Measurements from ENCODE around the gene FOXE3.
"Not testable (repeated sequence)": the region's sequence is repeated elsewhere in the genome, so short reads cannot be mapped to it uniquely, and the experiment has no call there.

DNA sequence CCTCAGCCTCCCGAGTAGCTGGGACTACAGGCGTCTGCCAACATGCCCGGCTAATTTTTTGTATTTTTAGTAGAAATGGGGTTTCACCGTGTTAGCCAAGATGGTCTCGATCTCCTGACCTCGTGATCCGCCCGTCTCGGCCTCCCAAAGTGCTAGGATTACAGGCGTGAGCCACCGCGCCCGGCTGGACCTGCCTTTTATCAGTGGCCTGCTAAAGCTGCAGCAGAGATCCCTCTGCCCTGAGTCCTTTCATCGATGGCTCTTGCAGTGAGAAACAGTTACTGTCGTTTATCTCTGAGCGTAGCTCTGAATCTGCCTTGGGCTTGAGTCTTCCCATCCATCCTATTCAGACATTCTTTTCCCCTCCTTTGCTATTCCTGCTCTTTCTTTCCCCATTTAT, 41.5 kb downstream of the FOXE3 start:
- TF ChIP-seq, protein P1, sequence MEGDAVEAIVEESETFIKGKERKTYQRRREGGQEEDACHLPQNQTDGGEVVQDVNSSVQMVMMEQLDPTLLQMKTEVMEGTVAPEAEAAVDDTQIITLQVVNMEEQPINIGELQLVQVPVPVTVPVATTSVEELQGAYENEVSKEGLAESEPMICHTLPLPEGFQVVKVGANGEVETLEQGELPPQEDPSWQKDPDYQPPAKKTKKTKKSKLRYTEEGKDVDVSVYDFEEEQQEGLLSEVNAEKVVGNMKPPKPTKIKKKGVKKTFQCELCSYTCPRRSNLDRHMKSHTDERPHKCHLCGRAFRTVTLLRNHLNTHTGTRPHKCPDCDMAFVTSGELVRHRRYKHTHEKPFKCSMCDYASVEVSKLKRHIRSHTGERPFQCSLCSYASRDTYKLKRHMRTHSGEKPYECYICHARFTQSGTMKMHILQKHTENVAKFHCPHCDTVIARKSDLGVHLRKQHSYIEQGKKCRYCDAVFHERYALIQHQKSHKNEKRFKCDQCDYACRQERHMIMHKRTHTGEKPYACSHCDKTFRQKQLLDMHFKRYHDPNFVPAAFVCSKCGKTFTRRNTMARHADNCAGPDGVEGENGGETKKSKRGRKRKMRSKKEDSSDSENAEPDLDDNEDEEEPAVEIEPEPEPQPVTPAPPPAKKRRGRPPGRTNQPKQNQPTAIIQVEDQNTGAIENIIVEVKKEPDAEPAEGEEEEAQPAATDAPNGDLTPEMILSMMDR (IDR thresholded peaks at IDR 0.05; ENCODE audit: low read depth, low read length, poor library complexity, severe bottlenecking): not testable (repeated sequence)
- TF ChIP-seq EZH2phosphoT487 (IDR thresholded peaks at IDR 0.05; ENCODE audit: borderline replicate concordance, low read length): not testable (repeated sequence)
